ENCODE data around the gene INSIG2. TPM values are rescaled to one million over a fixed set of nuclear protein-coding genes. Genes with fewer than 3 reads are reported as not detected.

Gene INSIG2
- 7.8 and 8.7 TPM in 2 replicates for total RNA-seq (2021)
- long read RNA-seq, transcript INSIG2-201 (6 exons, 2,590 nt), result major isoform, 43 of 79 reads
- long read RNA-seq, transcript INSIG2-202 (5 exons, 574 nt), result minor isoform, 7 of 79 reads
- long read RNA-seq, partial matches to known transcripts, result 7 of 79 reads
- long read RNA-seq, other reads (novel, unspliced or antisense), result 22 of 79 reads

- H3K9ac ChIP-seq (ENCODE audit: extremely low read depth, insufficient read length, low read length), result peak within 1 kb of the TSS; percentile 82
- TF ChIP-seq CTCF (conservative IDR thresholded peaks at IDR 0.05), result no peak
- no peak within 1 kb of the TSS for H2BK12ac ChIP-seq (ENCODE audit: insufficient read length, low read depth, low read length)
- no peak within 1 kb of the TSS for H2BK20ac ChIP-seq (ENCODE audit: low read depth, low read length, poor library complexity, severe bottlenecking)
- no CpG with 5 or more reads among the region's 63 CpGs for WGBS (ENCODE audit: extremely low coverage, insufficient read length, low lambda C conversion rate)
- H3K4me2 ChIP-seq (ENCODE audit: insufficient read depth, insufficient read length, low read length), result peak within 1 kb of the TSS; percentile 74
- DNase-seq, result peak; percentile 100
- no peak within 1 kb of the TSS for H4K91ac ChIP-seq (ENCODE audit: insufficient read length, low read depth, low read length)
- no peak within 1 kb of the TSS for H3K56ac ChIP-seq (ENCODE audit: insufficient read length, low read depth, low read length)
- H3K4me1 ChIP-seq (ENCODE audit: insufficient read depth, low read length), result peaks cover 3% of the 10 kb centered on the region; the same call in 1 of the 2 replicates
- no peak within 1 kb of the TSS for H3K27ac ChIP-seq (ENCODE audit: insufficient read length, low read depth, low read length)
- no peaks in the 10 kb centered on the region for H3K27me3 ChIP-seq (ENCODE audit: insufficient read depth, low read length)
- H3K23ac ChIP-seq (ENCODE audit: insufficient read length, low read depth, low read length), result no peak within 1 kb of the TSS
- no peaks in the 10 kb centered on the region for H3K9me3 ChIP-seq (ENCODE audit: control insufficient read depth, low read depth, low read length)
- Mint-ChIP-seq H3K4me1 (peaks cover 23 to 24% of the 10 kb centered on the region in 2 experiments), H3K36me3 (ENCODE audit: insufficient read depth in 1 of 3, low read depth in 3 of 3) (peaks cover 0 to 4% (median 2%) of the 10 kb centered on the region in 3 experiments; a peak in 2 of 7 replicates), H3K9me3 (no peaks in the 10 kb centered on the region; a peak in 1 of 5 replicates), H3K27ac (peak within 1 kb of the TSS; percentile 55 to 94 (median 58)), H3K4me3 (peak within 1 kb of the TSS; percentile 87 to 95), H3K27me3 (ENCODE audit: low read depth) (no peaks in the 10 kb centered on the region)
- no peak within 1 kb of the TSS for H4K5ac ChIP-seq (ENCODE audit: insufficient read length, low read depth, low read length)
- H2AK5ac ChIP-seq (ENCODE audit: insufficient read length, low read length), result no peak within 1 kb of the TSS
- no peak within 1 kb of the TSS for H3K18ac ChIP-seq (ENCODE audit: insufficient read length, low read depth, low read length)
- no peak within 1 kb of the TSS for H2BK15ac ChIP-seq (ENCODE audit: low read depth, low read length)
- H3K14ac ChIP-seq (ENCODE audit: insufficient read depth, low read length), result no peak within 1 kb of the TSS
- H3K79me2 ChIP-seq (ENCODE audit: insufficient read depth, low read length), result peaks cover 9% of the 10 kb centered on the region; the same call in 1 of the 2 replicates
- H3K23me2 ChIP-seq (ENCODE audit: insufficient read length, low read depth, low read length, poor library complexity, severe bottlenecking), result no peaks in the 10 kb centered on the region
- H4K20me1 ChIP-seq (ENCODE audit: control insufficient read depth, insufficient read depth, insufficient read length), result no peaks in the 10 kb centered on the region
- H2AFZ ChIP-seq (ENCODE audit: low read length), result peak within 1 kb of the TSS; percentile 27
- no peak within 1 kb of the TSS for H2BK5ac ChIP-seq (ENCODE audit: insufficient read length, low read length)
- no peaks in the 10 kb centered on the region for H3K79me1 ChIP-seq (ENCODE audit: insufficient read depth, low read depth, low read length, poor library complexity, severe bottlenecking)
- H3K4ac ChIP-seq (ENCODE audit: low read depth, low read length), result no peak within 1 kb of the TSS
- no peak within 1 kb of the TSS for H2BK120ac ChIP-seq (ENCODE audit: low read depth, low read length, poor library complexity, severe bottlenecking)
- no peak within 1 kb of the TSS for H4K8ac ChIP-seq (replicated peaks; ENCODE audit: insufficient read length, low read depth, low read length)
- no peak within 1 kb of the TSS for H3T11ph ChIP-seq (ENCODE audit: low read length)
These were observed at the start of gene INSIG2 for GRCh38 chr2:118088051-118089024. Gene INSIG2, plus strand, starts transcription at chr2:118088471. Its CDS starts 8,086 bp downstream, at chr2:118096557.

Measured in H9 (cell line).